HepG2 (cell line): ENCODE results near the gene TBC1D32. TPM values are rescaled to one million over a fixed set of nuclear protein-coding genes. Genes with fewer than 3 reads are reported as not detected.

ENCODE experiments used
- AGO2 ChIP-seq: fragments of 200-400 bp; formaldehyde crosslinking; optimal IDR thresholded peaks from 2 replicates; pipeline ENCODE3; 2017; ENCODE audit warnings: mild to moderate bottlenecking, low read depth, low read length, moderate library complexity
- ATF6 ChIP-seq: sonication (generic); formaldehyde crosslinking; conservative IDR thresholded peaks from 2 replicates; pipeline ENCODE4 v1.4.0; 2020; ENCODE audit warnings: missing genetic modification reagents
- FOXK2 ChIP-seq: fragments of 450-650 bp; IDR thresholded peaks from 2 replicates; pipeline ENCODE4 v1.6.1; 2016
- GLMP ChIP-seq: sonication (generic); formaldehyde crosslinking; IDR thresholded peaks from 2 replicates; pipeline ENCODE4 v1.9.0; 2021; ENCODE audit warnings: missing genetic modification reagents, mild to moderate bottlenecking, borderline replicate concordance
- KDM1A ChIP-seq: IDR thresholded peaks from 2 replicates; pipeline ENCODE4 v1.6.1; 2016; ENCODE audit warnings: missing compliant biosample characterization
- NFATC3 ChIP-seq: sonication (generic); formaldehyde crosslinking; IDR thresholded peaks from 2 replicates; pipeline ENCODE4 v1.5.1; 2020; ENCODE audit warnings: mild to moderate bottlenecking, missing genetic modification reagents
- NFE2L2 ChIP-seq: fragments of 150-350 bp; IDR thresholded peaks from 2 replicates; pipeline ENCODE4 v1.6.1; 2014; ENCODE audit warnings: low read length
- YEATS2 ChIP-seq: sonication (generic); formaldehyde crosslinking; IDR thresholded peaks from 2 replicates; pipeline ENCODE4 v1.4.0; 2020; ENCODE audit warnings: missing genetic modification reagents, borderline replicate concordance
- YY1 ChIP-seq: IDR thresholded peaks from 2 replicates; pipeline ENCODE4 v1.6.1; 2011; ENCODE audit warnings: low read length, low read depth, moderate library complexity, mild to moderate bottlenecking; ENCODE audit not compliant: insufficient read depth, insufficient replicate concordance
- ZBTB14 ChIP-seq: sonication (generic); formaldehyde crosslinking; IDR thresholded peaks from 2 replicates; pipeline ENCODE4 v1.4.0; 2020; ENCODE audit warnings: missing genetic modification reagents
- ZFP36 ChIP-seq: fragments of 150-350 bp; IDR thresholded peaks from 2 replicates; pipeline ENCODE4 v1.6.1; 2018; ENCODE audit warnings: borderline replicate concordance, low read length, low read depth; ENCODE audit not compliant: partially characterized antibody
- ZFP62 ChIP-seq: sonication (generic); formaldehyde crosslinking; IDR thresholded peaks from 2 replicates; pipeline ENCODE4 v1.4.0; 2020; ENCODE audit warnings: missing genetic modification reagents
- ZNF646 ChIP-seq: sonication (generic); formaldehyde crosslinking; IDR thresholded peaks from 2 replicates; pipeline ENCODE4 v1.9.0; 2021; ENCODE audit warnings: mild to moderate bottlenecking, missing genetic modification reagents
- ZNF713 ChIP-seq: sonication (generic); formaldehyde crosslinking; IDR thresholded peaks from 2 replicates; pipeline ENCODE4 v1.4.0; 2020; ENCODE audit warnings: mild to moderate bottlenecking, missing genetic modification reagents
- ZZZ3 ChIP-seq: sonication (generic); formaldehyde crosslinking; IDR thresholded peaks from 2 replicates; pipeline ENCODE4 v1.4.0; 2020; ENCODE audit warnings: missing genetic modification reagents, mild to moderate bottlenecking, borderline replicate concordance
- polyA plus RNA-seq, 8 experiments: library from polyadenylated mRNA; depleted of rRNA in 3 of 8; stranded (reverse) in 7 of 8; unstranded in 1 of 8; fragments of >200 nt; fragmentation: Illumina TruSeq in 4 of 8; extraction: Trizol in 4 of 8; gene quantifications; 2 replicates each; pipeline versions ENCODE4 v1.2.1 to v1.2.3, GENCODE V29; 2011 to 2016; ENCODE audit warnings: low read depth in 4 of 8, missing spikeins in 1 of 8, mixed read lengths in 1 of 8; ENCODE audit not compliant: insufficient read depth in 1 of 8
- total RNA-seq, 5 experiments: library from RNA; depleted of rRNA; stranded (reverse); fragments of >200 nt; fragmentation: Illumina TruSeq; extraction: Trizol; gene quantifications; 2 replicates each; pipeline ENCODE4 v1.2.3, GENCODE V29; 2016; ENCODE audit warnings: low read depth in 1 of 5

Gene TBC1D32
- total and polyA plus RNA-seq, 2 of the 13 experiments (the other 11 are each of a cell fraction or from before 2014, with no cell fraction given), result 2.0 to 4.8 TPM

GRCh38 chr6:121334299-121335086 is at the start of gene TBC1D32 (continued):
- TF ChIP-seq ZNF713 (CRISPR knock-in tag), result no peak
- peak; percentile 67; the same call in 1 of the 2 replicates for TF ChIP-seq YEATS2 (CRISPR knock-in tag)
- peak; percentile 74; the same call in 1 of the 2 replicates for TF ChIP-seq NFATC3
- no peak for TF ChIP-seq NFE2L2
- no peak for TF ChIP-seq ZFP36
- TF ChIP-seq ZFP62 (CRISPR knock-in tag), result no peak
- no peak for TF ChIP-seq FOXK2
- no peak for TF ChIP-seq AGO2
- no peak for TF ChIP-seq GLMP (CRISPR knock-in tag)
- TF ChIP-seq ATF6 (CRISPR knock-in tag), result no peak; the same call in 1 of the 2 replicates
- no peak for TF ChIP-seq ZZZ3
- TF ChIP-seq ZNF646 (CRISPR knock-in tag), result no peak
- no peak for TF ChIP-seq YY1
- peak; percentile 63; the same call in 1 of the 2 replicates for TF ChIP-seq KDM1A (CRISPR knock-in tag)
- peak; percentile 51; the same call in 1 of the 2 replicates for TF ChIP-seq ZBTB14 (CRISPR knock-in tag)
